ENCODE measurements around the gene ARAP1. TPM values are rescaled to one million over a fixed set of nuclear protein-coding genes. Genes with fewer than 3 reads are reported as not detected.

The ARAP1 gene
- total RNA-seq, 1 donor from 2014 or later = 95.2 TPM

DNA sequence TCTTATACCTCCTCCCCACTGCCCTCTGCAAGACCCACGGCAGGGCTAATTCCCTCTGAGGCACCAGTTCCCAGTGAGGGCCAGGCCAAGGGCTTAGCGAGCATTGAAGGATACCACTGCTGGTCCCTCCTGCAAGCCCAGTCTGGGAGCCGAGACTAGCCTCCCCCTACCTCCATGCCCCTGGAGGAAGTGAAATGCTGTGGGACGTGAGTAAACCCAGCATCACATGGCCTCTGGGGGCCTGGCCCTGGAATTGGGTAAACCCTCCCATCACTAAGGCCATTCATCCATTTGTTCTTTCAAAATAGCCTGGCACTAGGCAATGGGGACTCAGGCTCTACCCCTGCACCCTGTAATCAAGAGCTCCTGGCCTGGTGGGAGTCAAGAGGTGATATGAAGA, 24.7 kb downstream of the ARAP1 start:
- H3K4me3 Mint-ChIP-seq (ENCODE audit: low read depth) = no peak overlapping the region
- peaks cover 12% of the 10 kb centered on the region for H3K4me1 Mint-ChIP-seq (ENCODE audit: low read depth)
- DNase-seq (ENCODE audit: low spot score) = no peak
- no peaks in the 10 kb centered on the region for H3K27me3 Mint-ChIP-seq (ENCODE audit: low read depth)
- H3K9me3 Mint-ChIP-seq = no peaks in the 10 kb centered on the region
- H3K27ac Mint-ChIP-seq = no peak overlapping the region
- H3K36me3 Mint-ChIP-seq (ENCODE audit: low read depth) = peaks cover 15% of the 10 kb centered on the region
- intact Hi-C loops (cut with micrococcal nuclease) = loop anchor here (10.0 kb wide), 1 partner anchor 417 kb away; the partner anchor contains the start of gene FCHSD2

GRCh38 chr11:72726266-72727220, 25.7 kb downstream of the ARAP1 start:
- H3K27me3 Mint-ChIP-seq (ENCODE audit: low read depth) = no peaks in the 10 kb centered on the region
- H3K4me3 Mint-ChIP-seq (ENCODE audit: low read depth) = no peak overlapping the region
- no peak for DNase-seq (ENCODE audit: low spot score)
- H3K4me1 Mint-ChIP-seq (ENCODE audit: low read depth) = peaks cover 13% of the 10 kb centered on the region
- H3K27ac Mint-ChIP-seq = no peak overlapping the region
- H3K9me3 Mint-ChIP-seq = no peaks in the 10 kb centered on the region
- intact Hi-C loops (cut with micrococcal nuclease) = loop anchor here (10.0 kb wide), 1 partner anchor 418 kb away; the partner anchor contains the start of gene FCHSD2
- H3K36me3 Mint-ChIP-seq (ENCODE audit: low read depth) = peaks cover 14% of the 10 kb centered on the region

- no peak overlapping the region for H3K27ac Mint-ChIP-seq
- DNase-seq (ENCODE audit: low spot score) = no peak
- H3K4me1 Mint-ChIP-seq (ENCODE audit: low read depth) = peaks cover 21% of the 10 kb centered on the region
- H3K4me3 Mint-ChIP-seq (ENCODE audit: low read depth) = no peak overlapping the region
- intact Hi-C loops (cut with micrococcal nuclease) = loop anchor here (1.0 to 10.0 kb wide), 3 partner anchors 90 to 453 kb away; partner anchors contain the start of gene FCHSD2
- no peaks in the 10 kb centered on the region for H3K9me3 Mint-ChIP-seq
- H3K36me3 Mint-ChIP-seq (ENCODE audit: low read depth) = peaks cover 11% of the 10 kb centered on the region
- no peaks in the 10 kb centered on the region for H3K27me3 Mint-ChIP-seq (ENCODE audit: low read depth)
Measured at GRCh38 chr11:72725724-72726028, 26.5 kb downstream of the ARAP1 start.

- no peak overlapping the region for H3K4me3 Mint-ChIP-seq (ENCODE audit: low read depth)
- peak; percentile 65 for DNase-seq (ENCODE audit: low spot score)
Measured at GRCh38 chr11:72724851-72725723, 27.1 kb downstream of the ARAP1 start.

DNA sequence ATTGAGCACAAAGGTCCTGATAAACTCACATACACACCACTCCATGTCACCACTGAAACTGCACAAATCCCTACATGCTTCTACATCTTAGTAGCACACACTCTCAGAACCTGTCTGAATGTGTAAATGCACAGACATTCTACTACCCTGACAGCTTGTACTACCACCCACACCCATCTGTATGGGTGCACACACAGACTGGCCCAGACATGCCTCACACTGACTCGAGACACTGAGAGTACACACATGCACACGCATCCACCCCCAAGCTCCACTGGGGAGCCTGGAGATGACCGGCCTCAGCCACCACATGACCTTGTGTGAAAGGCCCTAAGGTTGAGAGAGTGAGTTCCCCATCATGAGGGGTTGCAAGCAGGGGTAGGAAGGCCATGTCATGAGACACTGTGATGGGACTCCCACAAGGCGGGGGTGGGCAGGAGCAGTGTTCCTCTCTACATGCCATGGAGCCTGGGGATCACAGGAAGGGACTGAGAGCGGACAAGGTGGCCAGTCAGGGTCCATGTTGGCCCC, 28.1 kb downstream of the ARAP1 start:
- no peaks in the 10 kb centered on the region for H3K27me3 Mint-ChIP-seq (ENCODE audit: low read depth)
- intact Hi-C loops (cut with micrococcal nuclease) = loop anchor here (10.0 kb wide), 1 partner anchor 421 kb away; the partner anchor contains the start of gene FCHSD2
- H3K27ac Mint-ChIP-seq = peak overlapping the region; percentile 64
- no peak overlapping the region for H3K4me3 Mint-ChIP-seq (ENCODE audit: low read depth)
- no peaks in the 10 kb centered on the region for H3K9me3 Mint-ChIP-seq
- peaks cover 32% of the 10 kb centered on the region for H3K4me1 Mint-ChIP-seq (ENCODE audit: low read depth)
- DNase-seq (ENCODE audit: low spot score) = no peak
- peaks cover 21% of the 10 kb centered on the region for H3K36me3 Mint-ChIP-seq (ENCODE audit: low read depth)

More at GRCh38 chr11:72724851-72725723, 27.1 kb downstream of the ARAP1 start:
- peak overlapping the region; percentile 66 for H3K27ac Mint-ChIP-seq
- peaks cover 15% of the 10 kb centered on the region for H3K36me3 Mint-ChIP-seq (ENCODE audit: low read depth)
- H3K27me3 Mint-ChIP-seq (ENCODE audit: low read depth) = no peaks in the 10 kb centered on the region
- intact Hi-C loops (cut with micrococcal nuclease) = loop anchor here (1.0 to 10.0 kb wide), 3 partner anchors 90 to 453 kb away; partner anchors contain the start of gene FCHSD2
- H3K4me1 Mint-ChIP-seq (ENCODE audit: low read depth) = peaks cover 26% of the 10 kb centered on the region
- H3K9me3 Mint-ChIP-seq = no peaks in the 10 kb centered on the region

DNA sequence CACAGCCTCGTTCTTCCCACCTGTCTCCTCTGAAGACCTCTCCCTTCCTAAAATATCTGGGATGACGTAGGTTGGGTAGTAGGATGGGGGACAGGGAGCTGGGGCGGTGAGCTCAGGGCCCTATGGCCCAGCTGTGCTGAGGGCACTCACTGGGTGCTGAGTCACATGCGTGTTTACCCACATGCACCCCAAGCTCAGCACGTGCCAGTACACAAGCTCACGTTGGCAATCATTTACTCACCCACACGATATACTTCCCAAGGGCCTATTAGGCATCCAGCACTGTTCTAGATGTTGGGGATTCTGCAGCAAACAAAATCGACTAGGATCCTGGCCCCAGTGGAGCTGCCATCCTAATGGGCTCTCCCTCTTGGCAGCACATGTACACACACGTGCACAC, 28.7 kb downstream of the ARAP1 start:
- H3K36me3 Mint-ChIP-seq (ENCODE audit: low read depth) = peaks cover 21% of the 10 kb centered on the region
- peak overlapping the region; percentile 64 for H3K27ac Mint-ChIP-seq
- intact Hi-C loops (cut with micrococcal nuclease) = loop anchor here (10.0 kb wide), 1 partner anchor 421 kb away; the partner anchor contains the start of gene FCHSD2
- no peaks in the 10 kb centered on the region for H3K9me3 Mint-ChIP-seq
- peaks cover 32% of the 10 kb centered on the region for H3K4me1 Mint-ChIP-seq (ENCODE audit: low read depth)
- no peak overlapping the region for H3K4me3 Mint-ChIP-seq (ENCODE audit: low read depth)
- no peak for DNase-seq (ENCODE audit: low spot score)
- no peaks in the 10 kb centered on the region for H3K27me3 Mint-ChIP-seq (ENCODE audit: low read depth)

- H3K36me3 Mint-ChIP-seq (ENCODE audit: low read depth) = peaks cover 21% of the 10 kb centered on the region
- peak overlapping the region; percentile 90 for H3K4me3 Mint-ChIP-seq (ENCODE audit: low read depth)
- H3K27me3 Mint-ChIP-seq (ENCODE audit: low read depth) = no peaks in the 10 kb centered on the region
- peak overlapping the region; percentile 86 for H3K27ac Mint-ChIP-seq
- peaks cover 32% of the 10 kb centered on the region for H3K4me1 Mint-ChIP-seq (ENCODE audit: low read depth)
- intact Hi-C loops (cut with micrococcal nuclease) = loop anchor here (1.0 to 10.0 kb wide), 3 partner anchors 14 to 423 kb away; partner anchors contain the start of gene FCHSD2
- DNase-seq (ENCODE audit: low spot score) = peak; percentile 81
- H3K9me3 Mint-ChIP-seq = no peaks in the 10 kb centered on the region
Measured at GRCh38 chr11:72722050-72722748, 30.0 kb downstream of the ARAP1 start.

GRCh38 chr11:72721689-72722049, 30.5 kb downstream of the ARAP1 start:
- Mint-ChIP-seq H3K27me3 (ENCODE audit: low read depth) (no peaks in the 10 kb centered on the region), H3K4me3 (ENCODE audit: low read depth) (peak overlapping the region; percentile 90), H3K9me3 (no peaks in the 10 kb centered on the region), H3K27ac (peak overlapping the region; percentile 86), H3K4me1 (ENCODE audit: low read depth) (peaks cover 32% of the 10 kb centered on the region), H3K36me3 (ENCODE audit: low read depth) (peaks cover 21% of the 10 kb centered on the region)
- intact Hi-C loops (cut with micrococcal nuclease) = loop anchor here (1.0 to 10.0 kb wide), 3 partner anchors 15 to 423 kb away; partner anchors contain the start of gene FCHSD2
- DNase-seq (ENCODE audit: low spot score) = peak; percentile 31

- no peak for DNase-seq (ENCODE audit: low spot score)
- Mint-ChIP-seq H3K4me3 (ENCODE audit: low read depth) (peak overlapping the region; percentile 90), H3K27me3 (ENCODE audit: low read depth) (no peaks in the 10 kb centered on the region), H3K4me1 (ENCODE audit: low read depth) (peaks cover 32% of the 10 kb centered on the region), H3K27ac (peak overlapping the region; percentile 86), H3K9me3 (no peaks in the 10 kb centered on the region), H3K36me3 (ENCODE audit: low read depth) (peaks cover 21% of the 10 kb centered on the region)
- intact Hi-C loops (cut with micrococcal nuclease) = loop anchor here (10.0 kb wide), 1 partner anchor 424 kb away; the partner anchor contains the start of gene FCHSD2
Measured at GRCh38 chr11:72721276-72721675, 30.9 kb downstream of the ARAP1 start.

GRCh38 chr11:72720784-72721183, 31.4 kb downstream of the ARAP1 start:
- DNase-seq (ENCODE audit: low spot score) = no peak
- Mint-ChIP-seq H3K27me3 (ENCODE audit: low read depth) (no peaks in the 10 kb centered on the region), H3K27ac (peak overlapping the region; percentile 86), H3K36me3 (ENCODE audit: low read depth) (peaks cover 21% of the 10 kb centered on the region), H3K9me3 (no peaks in the 10 kb centered on the region), H3K4me1 (ENCODE audit: low read depth) (peaks cover 32% of the 10 kb centered on the region), H3K4me3 (ENCODE audit: low read depth) (peak overlapping the region; percentile 90)
- intact Hi-C loops (cut with micrococcal nuclease) = loop anchor here (10.0 kb wide), 1 partner anchor 424 kb away; the partner anchor contains the start of gene FCHSD2

DNA sequence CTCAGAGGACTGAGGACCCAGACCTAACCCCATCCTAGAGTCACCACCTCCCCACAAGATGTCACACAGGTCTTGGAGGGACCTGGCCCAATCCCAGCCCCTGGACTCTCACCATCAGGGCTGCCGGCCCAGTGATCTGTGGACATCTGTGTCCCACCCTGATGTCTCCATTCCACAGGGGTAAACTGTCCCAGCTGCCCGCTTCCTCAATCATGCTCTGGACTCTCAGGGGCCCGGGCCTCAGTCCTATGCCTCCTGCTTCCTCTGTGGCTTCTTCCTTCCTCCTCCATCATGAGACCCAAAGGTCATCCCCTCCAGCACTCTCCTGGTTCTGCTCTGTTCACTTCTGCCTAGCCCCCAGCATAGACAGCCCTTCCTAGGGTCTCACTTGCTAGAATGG, 32.2 kb downstream of the ARAP1 start:
- no peak for DNase-seq (ENCODE audit: low spot score)
- Mint-ChIP-seq H3K27me3 (ENCODE audit: low read depth) (no peaks in the 10 kb centered on the region), H3K9me3 (no peaks in the 10 kb centered on the region), H3K4me3 (ENCODE audit: low read depth) (peak overlapping the region; percentile 90), H3K4me1 (ENCODE audit: low read depth) (peaks cover 29% of the 10 kb centered on the region), H3K36me3 (ENCODE audit: low read depth) (peaks cover 18% of the 10 kb centered on the region), H3K27ac (peak overlapping the region; percentile 86)
- intact Hi-C loops (cut with micrococcal nuclease) = loop anchor here (10.0 kb wide), 1 partner anchor 425 kb away; the partner anchor contains the start of gene FCHSD2

Data from activated T-helper 2 cell treated with anti-CD3 and anti-CD28 coated beads, Interferon-gamma antibody, Interleukin-2, Interleukin-4, amounts not matched to agents 10 μg/mL and 5 μg/mL and 100 μg/mL, durations not matched to agents 14 hours and 24 hours and 36 hours (primary cell).